Cortex of kidney (tissue), 1 donor: ENCODE results near the gene KCNRG.
"Not testable (repeated sequence)": the region's sequence is repeated elsewhere in the genome, so short reads cannot be mapped to it uniquely, and the experiment has no call there.

Source experiments
- DNase-seq: peaks from one replicate; lab custom pipeline; 2025; lab: John Stamatoyannopoulos, UW

The KCNRG gene, protein sequence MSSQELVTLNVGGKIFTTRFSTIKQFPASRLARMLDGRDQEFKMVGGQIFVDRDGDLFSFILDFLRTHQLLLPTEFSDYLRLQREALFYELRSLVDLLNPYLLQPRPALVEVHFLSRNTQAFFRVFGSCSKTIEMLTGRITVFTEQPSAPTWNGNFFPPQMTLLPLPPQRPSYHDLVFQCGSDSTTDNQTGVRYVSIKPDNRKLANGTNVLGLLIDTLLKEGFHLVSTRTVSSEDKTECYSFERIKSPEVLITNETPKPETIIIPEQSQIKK

DNA sequence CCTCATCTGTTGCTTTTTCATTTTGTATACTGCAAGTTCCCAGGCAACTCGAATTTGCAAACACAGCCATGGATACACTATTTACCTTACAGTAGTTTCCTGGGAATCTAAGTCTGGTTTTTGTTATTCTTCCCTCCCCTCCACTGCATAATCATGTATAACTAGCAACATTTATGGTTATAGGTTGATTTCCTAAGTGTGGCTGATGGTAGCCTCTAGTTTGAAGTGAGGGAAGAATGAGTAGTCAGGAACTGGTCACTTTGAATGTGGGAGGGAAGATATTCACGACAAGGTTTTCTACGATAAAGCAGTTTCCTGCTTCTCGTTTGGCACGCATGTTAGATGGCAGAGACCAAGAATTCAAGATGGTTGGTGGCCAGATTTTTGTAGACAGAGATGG, at the start of gene KCNRG:
TSS of gene KCNRG (plus strand) at position 187 of the 400 bp plus-strand sequence. CDS start at position 237, 50 bp downstream.
- no peak for DNase-seq

DNA sequence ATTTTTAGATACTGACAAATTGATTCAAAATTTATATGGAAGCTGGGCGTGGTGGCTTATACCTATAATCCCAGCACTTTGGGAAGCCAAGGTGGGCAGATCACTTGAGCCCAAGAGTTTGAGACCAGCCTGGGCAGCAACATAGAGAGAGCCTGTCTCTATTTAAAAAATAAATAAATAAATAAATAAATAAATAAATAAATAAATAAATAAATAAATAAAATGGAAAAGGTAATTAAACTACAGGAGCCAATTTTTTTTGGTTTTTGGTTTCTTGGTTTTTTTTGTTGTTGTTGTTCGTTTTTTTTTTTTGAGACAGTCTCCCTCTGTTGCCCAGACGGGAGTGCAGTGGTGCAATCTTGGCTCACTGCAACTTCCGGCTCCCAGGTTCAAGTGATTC, 47.8 kb upstream of the KCNRG start:
- DNase-seq = no peak

DNA sequence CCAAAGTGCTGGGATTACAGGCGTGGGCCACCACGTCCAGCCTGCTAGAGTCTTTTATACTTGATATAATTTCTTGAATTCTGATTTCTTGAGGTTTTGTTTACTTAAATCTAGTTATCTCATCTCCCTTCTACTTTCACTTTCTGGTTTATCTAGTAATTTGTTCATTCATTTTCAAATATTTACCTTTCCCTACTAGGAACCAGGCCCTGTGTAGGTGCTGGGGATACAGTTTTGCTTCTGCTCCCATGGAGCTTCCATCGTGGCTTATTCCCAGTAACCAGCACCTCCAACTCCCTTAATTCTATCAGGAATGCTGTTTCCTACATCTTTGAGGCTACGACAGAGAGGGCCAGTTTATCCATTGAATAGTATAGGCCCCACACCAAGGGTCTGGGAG, 42.5 kb upstream of the KCNRG start:
- DNase-seq = no peak

DNA sequence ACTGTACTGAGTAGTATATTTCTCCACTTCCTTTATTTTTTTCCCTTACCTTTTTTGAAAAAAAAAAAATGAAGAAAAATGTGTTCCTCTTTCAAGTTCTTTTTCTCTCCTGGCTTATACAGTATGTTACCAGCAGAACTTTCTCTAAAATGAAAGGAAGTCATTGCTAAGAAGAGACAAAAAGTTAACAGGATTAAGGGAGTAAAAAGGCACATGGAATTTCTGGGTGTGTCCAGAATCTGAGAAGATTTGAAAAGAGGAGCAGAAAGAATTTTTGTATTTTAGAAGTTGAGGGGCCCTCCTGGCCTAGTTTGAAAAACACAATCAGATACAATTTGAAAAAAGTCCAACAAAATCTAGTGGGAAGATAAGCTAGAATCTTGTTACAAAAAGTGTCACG, 39.4 kb upstream of the KCNRG start:
- no peak for DNase-seq

DNA sequence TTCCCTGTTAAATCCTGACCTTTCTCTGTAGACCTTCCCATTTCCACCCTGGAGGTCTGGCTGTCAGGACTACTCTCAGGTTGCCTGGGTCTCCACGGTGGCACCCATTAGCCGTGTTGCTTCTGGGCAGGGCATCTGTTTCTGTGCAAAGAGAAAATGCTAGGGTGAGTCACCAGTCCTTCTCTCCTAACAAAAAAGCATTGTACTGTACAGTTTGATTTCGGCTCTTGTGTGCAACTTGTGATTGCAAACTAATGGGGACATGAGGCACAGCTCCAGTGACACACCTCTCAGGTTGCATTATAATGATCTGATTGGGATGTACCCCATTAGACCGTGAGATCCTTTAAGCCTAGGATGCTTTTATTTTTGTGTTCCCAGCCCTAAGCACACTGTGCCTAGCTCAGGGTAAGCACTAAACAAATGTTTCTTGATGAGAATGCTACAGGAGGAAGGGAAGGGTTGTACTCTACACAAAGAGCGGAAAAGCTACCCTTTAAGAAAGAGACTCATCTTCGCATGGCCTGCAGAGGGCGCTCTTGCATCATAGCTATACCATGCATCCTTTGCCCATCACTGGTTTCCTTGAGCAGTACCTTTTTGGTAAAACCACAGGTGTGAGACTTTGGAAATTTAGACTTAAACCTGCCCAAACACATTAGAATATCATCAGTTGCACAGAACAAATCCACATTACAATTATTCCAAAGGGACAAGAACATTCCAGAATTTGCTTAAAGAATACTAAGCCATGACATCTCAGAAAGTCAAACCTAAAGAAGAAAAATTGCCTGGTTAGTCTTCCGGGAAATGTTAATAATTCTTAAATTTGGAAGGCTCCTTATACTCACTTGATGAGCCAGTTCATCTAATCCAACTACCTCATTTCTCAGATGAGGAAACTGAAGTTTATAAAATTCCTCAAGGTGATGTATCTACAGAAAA, 38.7 kb upstream of the KCNRG start:
- DNase-seq = no peak

DNA sequence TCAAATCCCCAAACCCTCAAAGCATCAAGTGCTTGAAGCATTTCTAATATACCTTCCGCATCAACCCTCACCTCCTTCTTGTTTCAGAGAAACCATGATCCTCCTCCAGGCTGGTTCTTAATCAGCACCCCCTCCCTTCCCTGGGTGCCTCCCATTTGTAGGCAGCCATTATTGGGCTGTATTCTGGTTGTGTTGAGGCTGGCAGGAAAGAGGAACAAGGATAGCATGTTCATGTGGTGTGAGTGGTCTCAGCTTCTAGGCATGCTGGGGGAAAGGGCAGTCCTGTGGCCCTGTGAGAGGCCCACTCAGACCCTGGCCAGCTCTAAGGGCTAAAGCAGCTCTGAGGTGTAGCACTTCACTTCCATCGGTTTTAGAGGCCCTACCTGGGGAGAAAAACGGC, 37.3 kb upstream of the KCNRG start:
- no peak for DNase-seq

DNA sequence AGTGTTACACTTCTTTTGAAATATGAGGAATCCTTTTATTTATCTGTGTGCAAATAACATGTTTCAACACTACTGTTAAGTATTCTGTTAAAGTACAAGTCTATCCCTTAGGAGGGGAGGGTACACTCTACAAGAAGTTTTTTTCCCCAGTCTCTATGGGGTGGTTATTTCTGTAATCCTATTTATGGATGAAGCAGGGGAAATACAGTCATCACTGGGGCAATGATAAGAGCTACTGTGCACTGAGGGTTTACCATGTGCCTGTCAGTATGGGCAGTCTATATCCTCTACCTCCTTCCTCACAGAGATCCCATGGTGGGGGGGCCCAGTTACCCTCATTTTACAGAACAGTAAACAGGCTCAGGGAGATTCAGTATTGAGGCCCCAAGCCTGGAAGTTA, 35.0 kb upstream of the KCNRG start:
- DNase-seq = no peak

DNA sequence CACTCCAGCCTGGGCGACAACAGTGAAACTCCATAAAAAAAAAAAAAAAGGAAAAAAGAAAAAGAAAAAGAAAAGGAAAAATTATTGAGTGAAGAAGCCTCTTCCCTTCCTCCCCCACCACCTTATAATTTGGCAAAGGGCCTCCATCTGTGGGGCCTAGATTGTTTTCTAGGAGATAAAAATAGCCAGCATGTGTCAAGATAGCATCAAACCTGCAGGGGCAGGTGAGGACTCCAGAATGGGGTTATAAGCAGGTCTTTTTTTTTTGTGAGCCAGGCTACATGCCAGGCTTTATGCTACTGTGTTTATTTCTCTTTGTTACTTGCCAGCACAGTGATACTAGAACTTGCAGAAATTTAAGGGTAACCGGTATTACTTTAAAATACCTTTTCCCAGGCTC, 30.1 kb upstream of the KCNRG start:
- DNase-seq = no peak

DNA sequence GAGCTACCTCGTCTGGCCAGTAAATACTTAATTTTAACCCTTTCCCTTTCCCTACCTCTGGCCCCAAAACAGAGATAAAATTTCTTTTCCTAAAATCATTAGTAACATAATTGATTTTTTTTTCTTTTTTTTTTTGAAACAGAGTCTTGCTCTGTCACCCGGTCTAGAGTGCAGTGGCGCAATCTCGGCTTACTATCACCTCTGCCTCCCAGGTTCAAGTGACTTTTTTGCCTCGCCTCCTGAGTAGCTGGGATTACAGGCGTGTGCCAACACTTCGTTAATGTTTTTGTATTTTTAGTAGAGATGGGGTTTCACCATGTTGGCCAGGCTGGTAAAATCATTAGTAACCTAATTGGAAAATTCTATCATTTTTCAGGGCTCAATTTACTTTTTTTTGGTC, 28.8 kb upstream of the KCNRG start:
- no peak for DNase-seq

DNA sequence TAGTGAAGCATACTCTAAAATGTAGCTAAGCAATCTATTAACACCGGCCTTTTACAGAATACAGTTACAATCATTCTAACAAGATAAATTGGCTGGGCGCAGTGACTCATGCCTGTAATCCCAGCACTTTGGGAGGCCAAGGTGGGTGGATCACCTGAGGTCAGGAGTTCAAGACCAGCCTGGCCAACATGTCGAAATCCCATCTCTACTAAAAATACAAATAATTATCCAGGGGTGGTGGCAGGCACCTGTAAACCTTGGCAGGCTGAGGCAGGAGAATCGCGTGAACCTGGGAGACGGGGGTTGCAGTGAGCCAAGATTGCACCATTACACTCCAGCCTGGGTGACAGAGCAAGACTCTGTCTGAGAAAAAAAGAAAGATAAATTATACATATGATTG, 24.6 kb upstream of the KCNRG start:
- not testable (repeated sequence) for DNase-seq

DNA sequence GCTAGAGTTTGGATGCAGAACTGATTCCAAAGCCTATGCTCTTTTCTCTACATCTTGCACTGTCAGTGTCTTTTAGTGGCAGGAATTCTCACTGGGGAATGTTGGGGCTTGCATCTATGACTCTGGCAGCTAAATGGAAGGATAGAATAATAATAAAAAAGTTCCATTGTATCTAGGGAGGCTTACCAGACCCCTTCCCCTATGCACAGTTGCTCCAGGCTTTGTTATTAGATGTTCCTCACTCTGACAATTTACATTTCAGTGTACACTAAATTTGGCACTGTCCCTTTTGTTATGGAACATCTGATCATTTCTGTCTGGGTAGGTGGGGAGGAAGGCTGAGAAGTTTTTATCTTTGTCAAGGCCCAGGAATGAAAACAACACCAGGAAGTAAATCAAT, 22.1 kb upstream of the KCNRG start:
- no peak for DNase-seq

DNA sequence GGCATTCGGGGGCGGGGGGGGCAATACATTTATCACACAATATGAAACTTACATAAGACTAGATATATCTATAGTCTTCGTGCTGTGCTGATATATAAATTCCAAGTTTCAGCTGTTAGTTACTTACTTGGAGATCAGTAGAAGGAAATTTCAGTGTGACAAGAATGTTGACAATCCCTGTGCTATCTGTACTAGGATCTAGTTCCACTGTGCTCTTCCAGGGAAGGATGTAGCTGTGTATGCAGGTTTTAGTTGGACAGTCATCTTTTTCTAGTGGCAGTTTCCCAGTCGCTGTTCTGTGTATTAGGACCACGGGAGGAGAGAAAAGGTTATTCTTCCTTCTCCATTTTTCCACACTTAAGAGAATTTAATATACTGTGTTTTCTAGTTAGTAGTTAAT, 21.6 kb upstream of the KCNRG start:
- no peak for DNase-seq

DNA sequence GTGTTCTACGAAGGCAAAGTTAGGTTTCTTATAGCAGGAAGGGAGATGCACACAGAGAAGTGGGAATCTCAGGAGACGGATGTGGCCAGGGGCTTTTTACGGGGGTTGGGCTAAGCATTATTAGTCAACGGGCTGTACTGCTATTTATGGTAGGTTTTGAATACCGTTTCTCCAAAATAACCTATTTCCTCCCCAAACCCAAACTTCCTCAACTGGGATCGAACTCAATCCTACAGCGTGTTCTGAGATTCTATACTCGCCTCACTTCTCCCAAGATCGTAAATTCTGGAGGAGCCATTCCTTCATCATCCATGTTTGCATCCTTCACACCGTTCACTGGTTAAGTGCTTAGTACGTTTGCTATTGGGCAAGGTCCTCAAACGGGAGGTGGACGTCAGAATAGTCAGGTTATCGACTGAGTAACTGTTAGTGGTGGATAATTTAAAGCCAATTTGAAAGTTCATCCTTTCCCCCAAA, 19.6 kb upstream of the KCNRG start:
- no peak for DNase-seq

DNA sequence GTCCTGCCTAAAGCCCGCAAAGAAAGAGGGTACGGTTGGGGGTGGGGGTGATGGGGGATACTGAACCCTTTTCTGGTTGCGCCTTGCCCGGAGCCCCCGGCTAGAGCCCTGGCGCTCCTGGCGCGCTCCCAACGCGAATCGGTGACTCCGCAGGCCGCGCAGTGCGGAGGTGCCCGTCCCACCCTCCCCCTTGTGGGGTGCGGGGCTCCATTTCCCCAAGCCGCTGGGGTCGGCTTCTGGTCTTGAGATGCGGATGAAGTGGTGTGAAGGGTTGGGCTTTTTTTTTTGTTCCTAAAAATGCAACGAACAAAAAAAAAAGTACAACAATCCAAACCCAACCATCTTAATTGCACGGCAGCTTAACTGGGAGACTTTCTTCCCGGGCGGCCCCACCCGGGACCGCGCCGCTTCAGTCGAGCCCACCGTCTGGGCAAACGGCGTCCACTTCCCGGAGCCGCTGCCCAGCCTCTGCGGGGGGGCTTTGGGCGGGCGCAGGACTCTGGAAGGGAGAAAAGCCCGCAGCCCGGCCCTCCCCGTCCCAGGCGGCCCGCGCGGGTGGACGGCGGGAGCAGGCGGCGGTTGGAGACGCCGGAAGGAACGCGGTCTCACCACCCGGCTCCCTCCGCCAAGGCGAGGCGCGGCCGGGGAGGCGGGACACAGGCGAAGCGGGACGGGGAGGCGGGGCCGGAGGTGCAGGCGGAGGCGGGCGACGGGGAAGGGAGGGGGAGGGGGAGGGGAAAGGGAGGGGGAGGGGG, 18.9 kb upstream of the KCNRG start:
- no peak for DNase-seq

DNA sequence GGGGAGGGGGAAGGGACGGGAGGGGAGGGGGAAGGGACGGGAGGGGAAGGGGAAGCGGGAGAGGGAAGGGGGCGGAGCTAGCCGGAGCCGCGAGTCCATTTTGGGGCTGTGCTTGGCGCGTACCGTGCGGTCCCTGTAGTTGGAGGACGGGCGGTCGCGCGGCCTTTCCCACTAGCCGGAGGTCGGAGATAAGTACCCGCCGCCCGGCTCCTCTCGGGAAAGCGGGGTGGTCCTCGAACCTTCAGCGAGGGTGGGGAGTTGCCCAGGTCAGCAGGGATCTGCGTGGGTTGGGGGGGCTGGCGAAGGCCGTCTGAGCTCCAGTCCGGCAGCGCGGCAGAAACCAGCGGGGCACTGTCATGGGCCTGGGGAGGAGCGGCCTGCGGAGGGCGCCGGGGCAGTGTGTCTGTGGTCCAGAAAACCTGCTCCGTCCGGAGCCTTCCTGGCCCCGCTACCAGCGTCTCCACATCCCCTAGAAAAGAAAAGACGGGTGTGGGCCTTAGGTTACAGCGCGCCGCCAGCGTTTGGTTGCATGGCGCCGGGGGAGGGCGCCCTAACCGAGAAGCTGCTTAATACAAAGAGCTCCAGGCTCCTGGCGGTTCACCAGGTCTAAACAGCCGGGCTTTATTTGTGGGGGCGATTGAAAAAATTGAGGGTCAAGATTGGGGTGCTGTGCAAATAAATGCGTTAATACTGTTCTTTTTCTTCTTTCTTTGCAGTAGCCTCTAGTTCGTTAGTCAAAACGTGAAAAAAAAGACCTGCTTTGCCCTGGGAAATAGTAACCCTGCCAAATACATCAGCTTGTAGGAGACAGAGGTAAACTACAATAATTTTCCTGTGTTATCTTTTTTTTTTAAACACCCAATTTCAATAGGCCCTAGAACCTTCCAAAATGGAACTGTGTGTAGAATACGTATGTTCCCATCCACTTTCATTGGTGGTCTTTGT, 18.0 kb upstream of the KCNRG start, which contains the start of gene TRIM13:
TSS of gene TRIM13 (plus strand) at position 92 of the 945 bp plus-strand sequence. CDS start 14,899 bp downstream, outside the sequence.
- peak; percentile 7 for DNase-seq

DNA sequence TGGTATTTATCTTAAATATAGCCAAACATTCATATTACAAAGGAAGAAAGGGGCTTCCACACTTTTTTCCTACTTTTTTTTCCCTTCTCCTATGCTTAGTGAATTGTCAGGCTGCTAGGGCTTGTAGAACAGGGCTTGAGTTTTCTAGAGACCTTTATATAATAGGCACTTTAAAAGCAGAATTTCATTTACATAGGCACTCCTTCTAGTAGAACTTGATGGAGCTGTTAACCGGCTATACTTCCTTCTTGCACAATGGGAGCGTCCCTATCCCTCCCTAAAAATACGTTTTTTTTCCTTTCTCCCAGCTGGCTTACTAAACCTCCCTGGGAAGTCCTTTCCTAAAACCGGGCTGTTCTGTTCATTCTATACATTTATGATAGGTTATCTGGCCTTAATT, 17.3 kb upstream of the KCNRG start:
- no peak for DNase-seq

DNA sequence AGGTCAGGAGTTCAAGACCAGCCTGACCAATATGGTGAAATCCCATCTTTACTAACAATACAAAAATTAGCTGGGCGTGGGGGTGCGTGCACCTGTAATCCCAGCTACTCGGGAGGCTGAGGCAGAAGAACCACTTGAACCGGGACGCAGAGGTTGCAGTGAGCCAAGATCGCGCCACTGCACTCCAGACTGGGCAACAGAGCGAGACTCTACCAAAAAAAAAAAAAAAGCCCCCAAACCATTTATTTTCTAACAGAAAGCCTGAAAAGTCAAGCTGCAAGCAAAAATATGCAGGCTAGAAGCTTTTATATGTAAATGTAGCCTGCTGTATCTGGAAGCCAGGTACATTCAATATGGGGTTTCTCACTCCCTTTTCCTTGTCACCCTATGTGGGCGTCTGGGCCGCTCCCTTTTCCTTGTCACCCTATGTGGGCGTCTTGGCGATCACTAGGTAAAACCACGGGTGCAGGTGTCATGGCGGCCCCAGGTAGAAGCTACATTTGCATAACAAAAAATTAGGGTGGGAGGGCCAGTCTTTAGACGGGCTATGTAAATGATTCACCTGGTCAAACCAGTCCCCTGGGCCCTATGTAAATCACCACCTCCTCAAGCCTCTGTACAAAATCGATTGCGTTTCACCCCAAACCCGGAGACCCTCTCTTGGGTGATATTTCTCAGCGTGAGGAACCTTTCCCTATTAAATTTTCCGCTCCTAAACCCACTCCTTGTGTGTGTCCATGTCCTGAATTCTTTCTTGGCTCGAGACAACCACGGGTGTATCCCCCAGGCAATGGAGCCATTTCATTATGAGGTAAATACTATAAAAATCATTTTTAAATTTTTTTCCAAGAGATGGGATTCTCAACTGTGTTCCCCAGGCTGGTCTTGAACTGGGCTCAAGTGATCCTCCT, 16.3 kb upstream of the KCNRG start:
- DNase-seq = no peak

DNA sequence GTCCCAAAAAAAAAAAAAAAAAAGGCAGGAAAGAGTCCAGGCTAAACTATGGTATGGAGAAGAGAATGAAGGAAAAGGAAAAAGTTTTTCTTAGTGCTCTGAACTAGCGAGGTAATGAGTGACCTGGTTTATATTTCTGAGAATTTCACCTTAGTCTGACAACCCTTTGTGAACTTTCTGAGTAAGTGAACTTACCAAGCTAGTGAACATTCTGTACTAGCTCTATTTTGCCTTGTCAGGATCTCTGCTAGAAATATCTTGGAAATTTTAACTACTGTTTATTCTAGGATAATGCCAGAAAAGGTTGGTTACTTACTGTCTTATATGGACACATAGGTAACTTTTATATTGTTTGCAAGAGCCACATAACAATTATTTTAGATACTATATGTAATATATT, 14.0 kb upstream of the KCNRG start:
- no peak for DNase-seq

DNA sequence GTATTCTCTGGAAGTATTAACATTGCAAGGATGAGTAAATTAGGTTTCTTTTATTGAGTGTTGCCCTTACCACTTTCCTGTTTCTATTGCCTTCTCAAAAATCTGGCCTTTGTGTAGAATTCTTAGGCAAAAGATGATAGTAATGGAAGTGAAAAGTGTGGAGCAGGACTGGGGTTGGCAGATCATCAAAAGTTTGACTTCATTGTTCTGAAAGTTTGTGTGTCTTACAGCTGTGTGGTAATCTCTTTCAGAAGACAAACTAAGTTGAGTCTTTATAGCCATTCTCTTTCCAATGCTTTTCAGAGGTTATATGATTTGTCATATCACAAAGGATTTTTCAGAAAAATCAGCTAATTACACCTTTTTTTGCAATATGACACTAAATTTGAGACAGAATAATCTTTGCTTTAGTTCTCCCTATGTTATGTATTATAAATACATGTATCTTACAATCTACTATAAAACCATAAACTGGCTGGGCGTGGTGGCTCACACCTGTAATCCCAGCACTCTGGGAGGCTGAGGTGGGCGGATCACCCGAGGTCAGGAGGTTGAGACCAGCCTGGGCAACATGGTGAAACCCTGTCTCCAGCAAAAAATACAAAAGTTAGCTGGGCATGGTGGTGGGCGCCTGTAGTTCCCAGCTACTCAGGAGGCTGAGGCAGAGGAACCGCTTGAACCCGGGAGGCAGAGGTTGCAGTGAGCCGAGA, 8.7 kb upstream of the KCNRG start:
- no peak for DNase-seq
